ENCODE results near the gene LEF1. TPM values are rescaled to one million over a fixed set of nuclear protein-coding genes. Genes with fewer than 3 reads are reported as not detected.

The LEF1 gene
- total and polyA plus RNA-seq, 2 of the 8 experiments (the other 6 are each of a cell fraction or from before 2014, with no cell fraction given), result 2.6 to 5.2 TPM

GRCh38 chr4:108047199-108047598 is 121.5 kb downstream of the LEF1 start (continued):
- no peak for TF ChIP-seq EP300 (IDR thresholded peaks at IDR 0.05; ENCODE audit: borderline replicate concordance in 1 of 2, low read depth in 2 of 2, low read length in 2 of 2)
- no peak for TF ChIP-seq SIN3A (conservative IDR thresholded peaks at IDR 0.05 in 1 of 2, IDR thresholded peaks at IDR 0.05 in 1 of 2; ENCODE audit: low read depth in 1 of 2, low read length in 2 of 2)
- no peak for TF ChIP-seq SIX5 (IDR thresholded peaks at IDR 0.05; ENCODE audit: low read depth, low read length)

All from H1 (cell line).